GM18873 (cell line): Measurements from ENCODE around the gene TINAG.
A peak's percentile ranks its signal among the peaks of the same experiment; 100 is the strongest.
"Not testable (repeated sequence)": the region's sequence is repeated elsewhere in the genome, so short reads cannot be mapped to it uniquely, and the experiment has no call there.

Experiments used
- ATAC-seq: cut with Tn5 transposase; IDR thresholded peaks from one replicate; pipeline ENCODE4 v1.9.1; 2021; ENCODE audit warnings: mild to moderate bottlenecking, moderate library complexity, moderate number of reproducible peaks; ENCODE audit not compliant: unreplicated experiment, low FRiP score

TINAG gene

GRCh38 chr6:54307439-54307910 lies 766 bp upstream of the TINAG start:
- peak; percentile 68 for ATAC-seq

- ATAC-seq, result no peak
These were observed 710 bp downstream of the TINAG start for GRCh38 chr6:54308986-54309315.

GRCh38 chr6:54310377-54311152 lies 2.3 kb downstream of the TINAG start:
- no peak for ATAC-seq

GRCh38 chr6:54315656-54316055 lies 7.4 kb downstream of the TINAG start:
- ATAC-seq, result no peak

GRCh38 chr6:54320871-54321270 lies 12.6 kb downstream of the TINAG start:
- no peak for ATAC-seq

GRCh38 chr6:54327631-54328030 lies 19.4 kb downstream of the TINAG start:
- ATAC-seq, result no peak

- not testable (repeated sequence) for ATAC-seq
These were observed 23.3 kb downstream of the TINAG start for GRCh38 chr6:54331571-54331970.

- no peak for ATAC-seq
These were observed 27.6 kb downstream of the TINAG start for GRCh38 chr6:54335871-54336270.

- ATAC-seq, result no peak
These were observed 45.7 kb downstream of the TINAG start for GRCh38 chr6:54353975-54354374.

GRCh38 chr6:54354608-54355007 lies 46.4 kb downstream of the TINAG start:
- ATAC-seq, result no peak

- ATAC-seq, result no peak
These were observed 48.9 kb downstream of the TINAG start for GRCh38 chr6:54357141-54357540.

- no peak for ATAC-seq
These were observed 52.9 kb downstream of the TINAG start for GRCh38 chr6:54361188-54361587.

GRCh38 chr6:54361734-54362133 lies 53.5 kb downstream of the TINAG start:
- ATAC-seq, result no peak

- no peak for ATAC-seq
These were observed 58.6 kb downstream of the TINAG start for GRCh38 chr6:54366667-54367327.

- no peak for ATAC-seq
These were observed 69.5 kb downstream of the TINAG start for GRCh38 chr6:54377776-54378175.

- ATAC-seq, result no peak
These were observed 78.1 kb downstream of the TINAG start for GRCh38 chr6:54386295-54386694.

- ATAC-seq, result no peak
These were observed 82.1 kb downstream of the TINAG start for GRCh38 chr6:54390362-54390761.

- ATAC-seq, result no peak
These were observed 83.3 kb downstream of the TINAG start for GRCh38 chr6:54391577-54391976.

GRCh38 chr6:54403096-54403495 lies 94.9 kb downstream of the TINAG start:
- no peak for ATAC-seq

- ATAC-seq, result no peak
These were observed 96.5 kb downstream of the TINAG start for GRCh38 chr6:54404791-54405190.

GRCh38 chr6:54411767-54412166 lies 103.5 kb downstream of the TINAG start:
- no peak for ATAC-seq

GRCh38 chr6:54415517-54415916 lies 107.3 kb downstream of the TINAG start:
- ATAC-seq, result no peak
